GM18520 (cell line): ENCODE results near the gene AP5B1.
"Not testable (repeated sequence)": the region's sequence is repeated elsewhere in the genome, so short reads cannot be mapped to it uniquely, and the experiment has no call there.

ENCODE experiments used
- ATAC-seq: cut with Tn5 transposase; IDR thresholded peaks from one replicate; pipeline ENCODE4 v1.9.1; 2021; ENCODE audit not compliant: unreplicated experiment

The AP5B1 gene

DNA sequence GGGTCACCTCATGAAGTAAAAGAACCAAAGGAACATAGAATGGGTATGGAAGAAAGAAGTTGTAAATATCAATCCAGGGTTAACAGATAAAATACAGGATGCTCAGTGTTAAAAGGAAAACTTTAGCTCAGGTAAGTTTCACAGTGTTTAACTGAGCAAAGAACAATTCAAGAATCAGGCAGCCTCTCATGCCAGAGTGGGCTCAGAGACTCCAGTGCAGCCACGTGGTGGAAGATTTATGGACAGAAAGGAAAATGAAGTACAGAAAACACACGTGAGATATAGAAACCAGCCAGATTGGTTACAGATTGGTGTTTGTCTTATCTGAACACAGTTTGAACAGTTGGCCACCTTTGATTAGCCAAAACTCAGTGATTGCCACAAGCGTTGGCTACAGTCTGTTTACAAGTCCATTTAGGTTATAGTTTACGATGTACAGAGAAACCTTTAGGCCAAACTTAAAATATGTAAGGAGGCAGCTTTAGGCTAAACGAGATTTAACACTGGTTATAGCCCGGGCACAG, 9.1 kb downstream of the AP5B1 start:
- no peak for ATAC-seq

DNA sequence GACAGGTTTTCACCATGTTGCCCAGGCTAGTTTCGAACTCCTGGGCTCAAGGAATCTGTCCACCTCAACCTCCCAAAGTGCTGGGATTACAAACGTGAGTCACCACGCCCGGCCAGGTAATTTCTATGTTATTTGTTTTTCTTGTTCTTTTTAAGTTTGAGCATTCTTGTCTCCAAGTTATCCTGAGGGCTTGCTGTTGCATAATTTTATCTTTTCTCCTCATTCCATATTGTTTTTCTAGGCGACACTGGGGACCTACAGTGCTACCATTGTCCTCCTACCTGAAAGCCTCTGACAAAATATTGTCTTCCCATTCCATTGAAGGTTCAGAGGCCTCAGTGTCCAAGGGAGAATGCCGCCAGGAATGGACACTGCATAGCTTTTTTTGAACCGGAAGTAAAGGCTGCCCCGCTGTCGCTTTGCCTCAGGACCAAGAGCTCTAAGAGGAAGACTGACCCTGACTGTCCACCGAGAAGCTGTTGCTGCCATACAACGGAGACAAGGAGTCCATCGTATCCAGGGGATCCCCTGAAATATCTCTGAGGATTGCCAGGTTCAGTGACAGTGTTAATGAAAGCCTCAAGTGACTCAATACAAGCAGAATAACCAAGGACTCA, 9.7 kb downstream of the AP5B1 start:
- ATAC-seq = no peak

DNA sequence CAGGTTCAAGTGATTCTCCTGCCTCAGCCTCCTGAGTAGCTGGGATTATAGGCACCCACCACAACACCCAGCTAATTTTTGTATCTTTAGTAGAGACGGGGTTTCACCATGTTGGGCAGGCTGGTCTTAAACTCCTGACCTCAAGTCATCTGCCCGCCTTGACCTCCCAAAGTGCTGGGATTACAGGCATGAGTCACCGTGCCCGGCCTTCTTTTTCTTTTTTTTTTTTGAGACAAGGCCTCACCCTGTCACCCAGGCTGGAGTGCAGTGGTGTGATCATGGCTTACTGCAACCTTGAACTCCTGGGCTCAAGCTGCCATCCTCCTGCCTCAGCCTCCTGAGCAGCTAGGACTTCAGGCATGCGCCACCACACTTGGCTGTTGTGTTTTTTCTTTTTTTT, 13.0 kb downstream of the AP5B1 start:
- ATAC-seq = not testable (repeated sequence)

DNA sequence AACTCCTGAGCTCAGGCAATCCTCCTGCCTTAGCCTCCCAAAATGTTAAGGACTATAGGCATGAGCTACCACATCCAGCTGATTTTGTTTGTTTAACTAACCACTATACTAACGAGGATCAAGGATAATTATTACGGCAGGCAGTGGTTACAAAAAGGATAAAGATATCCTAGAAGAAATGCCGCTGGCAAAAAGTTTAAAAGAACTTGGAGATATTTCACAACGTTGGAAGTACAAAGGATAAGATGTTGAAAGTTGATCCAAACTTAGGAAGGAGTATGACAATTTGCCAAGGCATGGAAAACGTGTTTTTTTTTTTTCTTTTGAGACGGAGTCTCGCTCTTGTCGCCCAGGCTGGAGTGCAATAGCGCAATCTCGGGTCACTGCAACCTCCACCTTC, 13.4 kb downstream of the AP5B1 start:
- no peak for ATAC-seq

DNA sequence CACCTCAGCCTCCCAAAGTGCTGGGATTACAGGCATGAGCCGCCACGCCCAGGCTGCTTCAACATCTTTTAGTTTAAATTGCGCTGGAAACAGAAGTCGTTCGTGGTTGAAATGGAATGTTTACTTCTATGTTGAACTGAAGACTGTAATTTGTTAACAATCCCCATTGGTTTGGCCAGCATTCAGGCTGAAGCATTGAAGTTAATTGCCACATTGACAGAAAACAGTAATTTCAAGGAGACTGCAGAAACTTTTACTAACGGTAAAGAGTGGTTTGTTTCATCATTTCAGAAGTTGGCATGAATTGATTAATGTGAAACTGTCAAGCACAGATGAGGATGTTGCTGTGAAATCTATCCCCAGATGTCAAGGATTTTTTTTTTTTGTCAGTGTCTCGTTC, 14.2 kb downstream of the AP5B1 start:
- no peak for ATAC-seq

DNA sequence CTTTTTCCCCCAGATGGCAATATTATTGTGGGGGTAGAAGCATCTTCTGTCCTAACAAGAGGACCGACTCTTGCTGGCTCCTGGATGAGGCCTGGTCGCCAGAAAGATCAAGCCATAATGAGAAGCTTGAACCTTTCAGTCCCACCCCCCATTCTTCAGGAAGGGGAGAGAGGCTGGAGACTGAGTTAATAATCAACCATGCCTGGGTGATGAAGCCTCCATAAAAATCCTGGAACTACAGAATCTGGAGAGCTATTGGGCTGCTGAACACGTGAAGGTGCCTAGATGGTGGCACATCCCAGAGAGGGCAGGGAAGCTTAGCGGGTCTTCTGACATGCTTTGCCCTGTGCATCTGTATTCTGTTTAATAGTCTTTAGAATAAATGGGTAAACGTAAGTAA, 16.3 kb downstream of the AP5B1 start:
- ATAC-seq = no peak

DNA sequence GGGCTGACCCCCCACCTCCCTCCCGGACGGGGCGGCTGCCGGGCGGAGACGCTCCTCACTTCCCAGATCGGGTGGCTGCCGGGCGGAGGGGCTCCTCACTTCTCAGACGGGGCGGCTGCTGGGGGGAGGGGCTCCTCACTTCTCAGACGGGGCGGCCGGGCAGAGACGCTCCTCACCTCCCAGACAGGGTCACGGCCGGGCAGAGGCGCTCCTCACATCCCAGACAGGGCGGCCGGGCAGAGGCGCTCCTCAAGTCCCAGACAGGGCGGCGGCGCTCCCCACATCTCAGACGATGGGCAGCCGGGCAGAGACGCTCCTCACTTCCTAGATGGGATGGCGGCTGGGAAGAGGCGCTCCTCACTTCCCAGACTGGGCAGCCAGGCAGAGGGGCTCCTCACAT, 18.0 kb downstream of the AP5B1 start:
- ATAC-seq = not testable (repeated sequence)

DNA sequence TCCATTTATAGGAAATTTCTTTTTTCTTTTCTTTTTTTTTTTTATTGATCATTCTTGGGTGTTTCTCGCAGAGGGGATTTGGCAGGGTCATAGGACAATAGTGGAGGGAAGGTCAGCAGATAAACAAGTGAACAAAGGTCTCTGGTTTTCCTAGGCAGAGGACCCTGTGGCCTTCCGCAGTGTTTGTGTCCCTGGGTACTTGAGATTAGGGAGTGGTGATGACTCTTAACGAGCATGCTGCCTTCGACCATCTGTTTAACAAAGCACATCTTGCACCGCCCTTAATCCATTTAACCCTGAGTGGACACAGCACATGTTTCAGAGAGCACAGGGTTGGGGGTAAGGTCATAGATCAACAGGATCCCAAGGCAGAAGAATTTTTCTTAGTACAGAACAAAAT, 18.6 kb downstream of the AP5B1 start:
- ATAC-seq = not testable (repeated sequence)

DNA sequence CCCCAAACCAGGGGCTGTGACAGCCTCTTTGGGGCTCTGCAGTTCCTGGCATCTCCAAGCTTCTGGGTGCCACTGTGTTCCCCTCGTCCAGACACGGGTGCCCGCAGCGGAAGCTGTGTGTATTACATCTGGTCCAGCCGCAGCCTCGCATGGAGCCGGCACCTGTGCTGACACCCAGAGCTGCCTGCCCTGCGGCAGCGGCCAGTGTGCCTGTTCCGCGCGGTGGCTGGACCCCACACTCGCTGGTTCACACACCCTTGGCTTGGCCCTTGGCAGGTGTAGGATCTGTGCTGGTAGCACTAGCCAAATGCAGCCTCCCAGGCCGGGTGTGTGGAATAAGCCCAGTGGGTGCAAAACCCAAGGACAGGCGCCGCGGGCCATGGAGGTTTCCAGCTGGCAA, 35.7 kb downstream of the AP5B1 start:
- ATAC-seq = no peak

DNA sequence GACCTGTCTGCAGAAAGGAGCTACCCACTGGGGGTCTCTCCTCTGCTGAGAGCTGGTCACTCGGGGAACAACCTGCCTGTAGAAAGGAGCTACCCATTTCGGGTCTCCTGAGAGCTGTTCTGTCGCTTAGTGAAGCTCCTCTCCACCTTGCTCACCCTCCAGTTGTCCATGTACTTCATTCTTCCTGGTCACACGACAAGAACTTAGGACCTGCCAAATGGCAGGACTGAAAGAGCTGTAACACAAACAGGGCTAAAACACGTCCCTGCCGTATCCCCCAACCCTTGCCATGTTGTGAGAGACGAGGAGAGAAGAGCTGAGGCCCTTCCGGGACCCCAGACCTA, 36.1 kb downstream of the AP5B1 start:
- no peak for ATAC-seq

DNA sequence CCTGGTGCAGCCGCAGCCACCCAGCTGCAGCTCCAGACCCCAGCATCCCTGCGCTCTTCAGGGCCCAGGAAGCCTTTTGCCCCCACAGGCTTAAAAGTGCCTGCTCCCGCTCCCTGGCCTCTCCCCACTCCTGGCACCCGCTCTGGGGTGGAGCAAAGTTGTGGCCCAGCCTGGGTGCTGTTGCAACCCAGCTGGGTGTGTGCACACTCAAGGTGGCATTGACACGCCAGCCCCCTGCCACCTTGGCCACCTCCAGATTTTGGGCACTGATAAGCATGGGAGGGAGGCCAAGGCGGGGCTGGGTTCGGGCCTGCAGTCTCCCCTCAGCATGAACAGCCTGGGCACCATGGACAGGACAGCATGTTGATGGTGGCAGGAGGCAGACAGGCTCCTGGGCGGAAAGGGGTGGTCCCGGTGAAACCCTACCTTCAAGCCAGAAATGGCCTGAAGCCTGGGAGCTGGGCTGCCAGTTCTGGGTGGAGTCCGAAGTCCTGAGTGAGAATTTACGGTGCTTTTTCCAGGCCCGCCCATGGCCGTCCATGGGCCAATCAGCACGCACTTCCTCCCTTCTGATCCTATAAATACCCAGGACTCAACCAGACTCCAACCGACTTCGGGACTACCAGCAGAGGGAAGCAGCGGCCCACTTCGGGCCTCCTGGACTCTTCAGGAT, 36.6 kb downstream of the AP5B1 start:
- no peak for ATAC-seq

DNA sequence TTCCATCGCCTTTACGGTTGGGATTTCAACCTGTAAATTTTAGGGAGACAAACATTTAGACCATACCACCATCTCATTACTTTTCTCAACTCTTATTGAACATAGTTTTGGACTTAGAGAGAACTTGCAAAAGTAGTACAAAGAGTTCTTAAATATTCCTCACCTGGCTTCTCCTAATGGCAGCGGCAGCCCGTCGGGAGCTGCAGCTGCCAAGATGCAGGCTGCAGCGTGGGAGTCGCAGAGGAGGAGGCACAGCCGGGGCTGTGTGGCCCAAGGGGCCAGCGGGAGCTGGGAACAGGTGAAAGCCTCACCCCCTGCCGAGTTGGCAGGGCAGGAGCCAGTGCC, 37.1 kb downstream of the AP5B1 start:
- no peak for ATAC-seq

DNA sequence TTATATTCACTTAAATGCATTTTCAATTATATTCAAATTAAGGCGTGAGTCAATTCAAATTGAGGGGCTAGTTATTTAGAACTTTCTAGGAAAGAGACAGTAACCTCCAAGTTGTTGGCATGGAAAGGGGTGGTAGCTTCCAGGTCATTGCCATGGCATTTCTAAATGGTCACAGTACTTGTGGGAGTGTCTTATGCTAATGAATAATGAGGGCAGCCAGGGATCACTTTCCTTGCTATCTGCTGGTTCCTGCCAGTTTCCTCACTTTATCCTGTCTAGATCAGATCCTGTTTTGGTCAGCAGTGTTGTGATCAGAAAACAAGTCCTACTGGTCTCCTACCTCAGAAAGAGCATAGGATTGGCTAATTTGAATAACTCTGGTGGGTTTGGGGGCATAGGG, 38.4 kb downstream of the AP5B1 start:
- ATAC-seq = no peak

DNA sequence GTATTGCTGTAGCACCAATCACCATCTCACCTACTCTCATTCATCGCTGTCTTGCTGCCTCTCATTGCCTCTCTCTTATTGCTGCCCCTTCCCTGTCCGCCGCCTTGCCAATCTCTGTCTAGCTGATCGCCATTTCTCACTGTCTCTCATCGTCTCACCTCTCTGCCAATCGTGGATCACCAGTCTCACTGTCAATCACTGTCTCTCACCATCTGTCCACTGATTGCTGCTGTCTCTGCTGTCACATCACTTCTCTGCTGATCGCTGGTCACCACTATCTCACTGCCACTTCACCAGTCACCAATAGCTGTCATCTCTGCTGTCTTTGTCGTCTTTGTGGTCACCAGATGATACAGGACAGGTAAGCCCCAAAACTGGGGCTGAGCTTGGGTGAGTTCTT, 39.6 kb downstream of the AP5B1 start:
- ATAC-seq = no peak

DNA sequence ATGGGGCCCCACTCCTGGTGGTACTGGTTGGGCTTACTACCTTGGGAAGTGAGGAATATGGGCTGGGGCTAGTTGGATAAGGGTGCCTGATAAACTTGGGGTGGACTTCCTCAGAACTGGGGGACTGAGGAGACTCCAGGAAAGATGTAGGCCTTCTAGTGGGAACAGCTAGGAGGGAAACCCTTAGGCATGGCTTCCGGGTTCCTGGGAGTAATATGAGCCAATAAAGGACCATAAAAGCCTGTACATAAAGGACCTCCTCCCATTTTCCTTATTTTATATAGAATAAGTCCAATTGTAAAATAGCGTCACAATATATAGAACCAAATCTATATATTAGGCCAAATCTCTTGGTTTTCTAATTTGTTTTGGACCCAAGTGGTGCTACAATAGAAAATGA, 41.8 kb downstream of the AP5B1 start:
- no peak for ATAC-seq

DNA sequence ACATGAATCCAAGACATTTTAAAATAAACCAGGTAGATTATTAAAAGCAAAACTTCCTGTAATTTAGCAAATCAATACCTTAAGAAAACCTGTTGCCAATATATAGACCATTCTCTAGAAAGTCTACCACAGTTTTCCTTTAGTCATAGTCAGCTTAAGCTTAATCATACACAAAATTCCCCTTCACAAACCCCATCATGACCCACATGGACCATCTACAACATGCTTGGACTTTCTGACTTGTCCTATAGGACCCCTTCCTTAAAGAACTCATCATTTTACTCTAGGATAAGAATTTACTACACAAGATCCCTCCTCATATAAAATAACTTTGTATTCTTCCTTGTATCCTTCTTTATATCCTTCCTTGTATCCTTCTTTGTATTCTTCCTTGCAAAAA, 44.0 kb downstream of the AP5B1 start:
- no peak for ATAC-seq

DNA sequence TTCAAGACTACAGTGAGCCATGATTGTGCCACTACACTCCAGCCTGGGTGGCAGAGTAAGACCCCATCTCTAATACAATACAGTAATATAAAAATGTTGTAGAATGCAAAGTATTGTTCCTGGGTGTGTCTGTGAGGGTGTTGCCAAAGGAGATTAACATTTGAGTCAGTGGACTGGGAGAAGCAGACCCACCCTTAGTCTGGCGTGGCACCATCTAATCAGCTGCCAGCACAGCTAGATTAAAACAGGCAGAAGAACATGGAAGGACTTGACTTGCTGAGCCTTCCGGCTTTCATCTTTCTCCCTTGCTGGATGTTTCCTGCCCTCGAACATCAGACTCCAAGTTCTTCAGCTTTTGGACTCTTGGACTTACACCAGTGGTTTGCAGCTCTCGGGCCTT, 45.7 kb downstream of the AP5B1 start:
- not testable (repeated sequence) for ATAC-seq

DNA sequence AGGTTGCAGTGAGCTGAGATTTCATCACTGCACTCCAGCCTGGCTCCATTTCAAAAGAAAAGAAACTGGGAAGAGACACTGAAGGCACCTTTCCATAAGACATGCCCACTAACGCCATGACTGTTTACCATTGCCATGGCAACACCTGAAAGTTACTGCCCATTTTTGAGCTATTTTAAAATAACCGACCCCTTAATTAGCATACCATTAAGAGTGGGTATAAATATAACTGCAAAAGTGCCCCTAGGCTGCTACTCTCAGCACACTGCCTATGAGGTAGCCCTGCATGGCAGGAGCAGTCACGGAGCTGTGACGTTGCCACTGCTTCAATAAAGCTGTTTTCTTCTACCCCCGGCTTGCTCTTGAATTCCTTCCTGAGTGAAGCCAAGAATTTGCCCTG, 50.3 kb downstream of the AP5B1 start:
- ATAC-seq = no peak

DNA sequence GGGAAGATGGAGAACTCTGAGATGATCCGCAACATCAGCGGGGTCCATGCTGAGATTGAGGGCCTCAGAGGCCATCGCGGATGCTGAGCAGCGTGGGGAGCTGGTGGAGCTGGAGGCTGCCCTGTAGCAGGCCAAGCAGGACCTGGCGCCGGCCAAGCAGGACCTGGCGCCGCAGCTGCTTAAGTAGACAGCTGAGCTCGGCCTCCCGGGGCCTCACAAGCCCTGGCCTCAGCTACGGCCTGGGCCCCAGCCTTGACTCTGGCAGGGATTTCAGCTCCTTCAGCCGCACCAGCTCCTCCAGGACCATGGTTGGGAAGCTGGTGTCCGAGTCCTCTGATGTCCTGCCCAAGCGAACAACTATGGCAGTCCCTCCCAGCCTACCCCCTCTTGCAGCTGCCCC, 52.9 kb downstream of the AP5B1 start:
- ATAC-seq = no peak

DNA sequence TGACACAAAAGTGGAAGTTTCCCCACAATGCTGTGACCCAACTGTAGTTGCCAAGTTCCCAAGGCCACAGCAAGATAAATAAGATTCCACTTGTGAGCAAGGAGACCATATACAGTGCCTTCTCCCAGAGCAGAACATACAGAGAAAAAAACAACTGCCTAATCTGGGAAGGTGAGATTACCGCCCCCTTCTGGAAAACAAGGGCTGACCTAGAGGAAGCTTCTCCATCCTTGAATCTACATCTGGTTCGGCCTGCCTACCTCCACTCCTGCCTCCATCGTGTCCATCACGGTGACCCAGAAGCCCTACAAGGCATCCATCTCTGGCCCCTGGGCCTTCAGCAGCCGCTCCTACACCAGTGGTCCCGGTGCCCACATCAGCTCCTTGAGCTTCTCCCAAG, 54.1 kb downstream of the AP5B1 start:
- ATAC-seq = no peak
